T-helper 1 cell treated with Interleukin-12 subunit alpha and Interleukin-12 subunit beta and Interleukin-4 antibody, amounts not matched to agents 30 ng/mL and 1 ng/mL, for 36 hours (primary cell): ENCODE measurements around the gene FKBP8. TPM values are rescaled to one million over a fixed set of nuclear protein-coding genes. Genes with fewer than 3 reads are reported as not detected.

Experiments
- intact Hi-C: fragments of 100-400 bp; cut with micrococcal nuclease; formaldehyde crosslinking; loops from one replicate; pipeline ENCODE4 v1.15.1; 2024
- total RNA-seq: library from RNA; stranded (reverse); gene quantifications from 2 replicates; pipeline ENCODE4 v1.2.3, GENCODE V29; 2022

Gene FKBP8
- total RNA-seq, 1 donor from 2014 or later: 192 TPM

GRCh38 chr19:18522862-18523440 lies 20.4 kb downstream of the FKBP8 start:
- intact Hi-C loops: loop anchor here (1.0 to 5.0 kb wide), 19 partner anchors 21 to 1216 kb away; partner anchors contain the start of genes ARMC6, BORCS8, COPE and CRTC1

- intact Hi-C loops: loop anchor here (1.0 to 5.0 kb wide), 19 partner anchors 22 to 1215 kb away; partner anchors contain the start of genes ARMC6, BORCS8, COPE and CRTC1
These were observed 21.1 kb downstream of the FKBP8 start for GRCh38 chr19:18522124-18522861.

- intact Hi-C loops: loop anchor here (1.0 to 5.0 kb wide), 19 partner anchors 23 to 1214 kb away; partner anchors contain the start of genes ARMC6, BORCS8, COPE and CRTC1
These were observed 21.7 kb downstream of the FKBP8 start, which contains the start of gene ELL for GRCh38 chr19:18521692-18522123. ELL (minus strand) TSS chr19:18522070; CDS start chr19:18522055, 15 bp downstream.

GRCh38 chr19:18520848-18521691 lies 22.3 kb downstream of the FKBP8 start:
- intact Hi-C loops: loop anchor here (1.0 to 5.0 kb wide), 3 partner anchors 52 to 1214 kb away; partner anchors contain the start of genes CRTC1, DDA1 and MRPL34

- intact Hi-C loops: loop anchor here (1.0 to 5.0 kb wide), 3 partner anchors 51 to 1213 kb away; partner anchors contain the start of genes CRTC1, DDA1 and MRPL34
These were observed 23.2 kb downstream of the FKBP8 start for GRCh38 chr19:18519962-18520847.

GRCh38 chr19:18518639-18519038 lies 24.7 kb downstream of the FKBP8 start:
- intact Hi-C loops: no loop called here

GRCh38 chr19:18517606-18518005 lies 25.8 kb downstream of the FKBP8 start:
- intact Hi-C loops: no loop called here

- intact Hi-C loops: no loop called here
These were observed 27.4 kb downstream of the FKBP8 start for GRCh38 chr19:18515959-18516358.

- intact Hi-C loops: no loop called here
These were observed 28.3 kb downstream of the FKBP8 start for GRCh38 chr19:18514800-18515682.

- intact Hi-C loops: no loop called here
These were observed 29.5 kb downstream of the FKBP8 start for GRCh38 chr19:18513868-18514267.

- intact Hi-C loops: no loop called here
These were observed 33.2 kb downstream of the FKBP8 start for GRCh38 chr19:18510216-18510615.

GRCh38 chr19:18508585-18508984 lies 34.8 kb downstream of the FKBP8 start:
- intact Hi-C loops: no loop called here

GRCh38 chr19:18507727-18508440 lies 35.5 kb downstream of the FKBP8 start:
- intact Hi-C loops: no loop called here

- intact Hi-C loops: no loop called here
These were observed 36.2 kb downstream of the FKBP8 start for GRCh38 chr19:18507021-18507726.

- intact Hi-C loops: loop anchor here (1.0 kb wide), 1 partner anchor 10 kb away; no protein-coding TSS in a partner anchor
These were observed 37.1 kb downstream of the FKBP8 start for GRCh38 chr19:18506101-18506930.

GRCh38 chr19:18504886-18505610 lies 38.3 kb downstream of the FKBP8 start:
- intact Hi-C loops: no loop called here
